H7 (cell line): ENCODE results near the gene SCN5A. TPM values are rescaled to one million over a fixed set of nuclear protein-coding genes. Genes with fewer than 3 reads are reported as not detected.

ENCODE experiments used
- DNase-seq: peaks from one replicate; pipeline ENCODE4 v3.0.0; 2012
- H3K27me3 ChIP-seq: 2 replicates; pipeline ENCODE4 v1.6.0; 2011; ENCODE audit warnings: mild to moderate bottlenecking, low read length; ENCODE audit not compliant: control insufficient read depth, insufficient read depth
- H3K36me3 ChIP-seq: replicated peaks from 2 replicates; pipeline ENCODE4 v1.5.1; 2011; ENCODE audit warnings: low read length; ENCODE audit not compliant: control insufficient read depth, insufficient read depth
- H3K4me3 ChIP-seq: 2 replicates; pipeline ENCODE4 v1.5.1; 2011; ENCODE audit warnings: low read depth, mild to moderate bottlenecking, control low read depth, low read length, moderate library complexity; ENCODE audit not compliant: insufficient read depth
- total RNA-seq: library from RNA; depleted of rRNA; stranded (reverse); fragments of >200 nt; shearing (Covaris generic); gene quantifications from 2 replicates; pipeline ENCODE4 v1.2.3, GENCODE V29; 2014

The SCN5A gene
- total RNA-seq, 1 experiment from 2014 or later: 2.9 TPM

GRCh38 chr3:38606561-38606960 is 42.9 kb downstream of the SCN5A start:
- Histone ChIP-seq H3K36me3 (no peaks in the 10 kb centered on the region), H3K27me3 (no peaks in the 10 kb centered on the region), H3K4me3 (no peak overlapping the region)
- DNase-seq: no peak

DNA sequence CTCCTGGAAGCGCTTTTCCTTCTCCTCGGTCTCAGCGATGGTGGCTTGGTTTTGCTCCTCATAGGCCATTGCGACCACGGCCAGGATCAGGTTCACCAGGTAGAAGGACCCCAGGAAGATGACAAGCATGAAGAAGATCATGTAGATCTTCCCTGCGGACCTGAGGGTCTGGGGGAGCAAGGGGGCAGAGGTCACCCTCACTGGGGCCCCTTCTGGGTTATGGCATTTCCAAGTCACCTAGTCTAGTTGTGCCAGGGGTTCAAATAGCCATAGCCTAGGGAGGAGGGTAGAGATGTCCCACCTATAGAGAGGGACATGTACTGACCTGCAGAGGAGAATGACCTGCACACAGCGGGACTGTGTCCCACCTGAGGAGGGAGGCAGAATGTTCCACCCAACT is 43.5 kb downstream of the SCN5A start:
- H3K36me3 ChIP-seq: no peaks in the 10 kb centered on the region
- no peak overlapping the region for H3K4me3 ChIP-seq
- DNase-seq: no peak
- H3K27me3 ChIP-seq: no peaks in the 10 kb centered on the region

DNA sequence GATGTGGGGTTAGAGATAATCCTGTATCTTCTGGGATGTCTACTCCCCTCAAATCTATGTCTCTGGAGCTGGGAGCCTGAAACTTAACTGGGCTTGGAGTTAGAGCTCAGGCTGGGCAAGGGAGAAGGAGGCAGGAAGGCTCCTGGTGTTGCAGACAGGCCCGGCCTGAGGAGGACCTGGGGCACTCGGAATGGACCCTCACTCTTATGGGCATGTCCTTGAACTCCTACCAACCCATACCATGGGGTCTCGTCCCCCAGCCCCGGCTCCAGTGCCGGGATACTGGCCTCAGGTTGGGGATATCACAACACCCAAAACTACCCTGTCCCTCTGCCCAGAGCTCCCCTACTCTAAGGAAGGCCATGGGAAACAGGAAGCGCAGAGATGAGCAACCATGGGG is 45.2 kb downstream of the SCN5A start:
- Histone ChIP-seq H3K4me3 (no peak overlapping the region), H3K36me3 (no peaks in the 10 kb centered on the region), H3K27me3 (no peaks in the 10 kb centered on the region)
- no peak for DNase-seq

DNA sequence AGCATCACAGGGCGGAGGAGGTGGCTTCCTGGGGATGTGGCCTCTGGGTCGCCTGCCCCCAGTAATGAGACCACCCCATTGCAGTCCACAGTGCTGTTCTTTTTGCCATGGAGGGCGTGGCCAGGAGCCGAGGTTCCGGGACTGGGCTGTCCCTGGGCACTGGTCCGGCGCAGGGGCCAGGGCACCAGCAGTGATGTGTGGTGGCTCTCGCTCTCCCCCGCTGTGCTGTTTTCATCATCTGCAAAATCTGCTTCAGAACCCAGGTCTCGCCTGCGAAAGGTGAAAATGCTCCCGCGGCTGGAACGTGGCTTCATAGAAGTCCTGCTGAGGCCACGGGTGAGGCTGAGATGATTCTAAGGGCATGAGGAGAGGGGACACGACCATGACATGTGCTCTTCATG is 45.8 kb downstream of the SCN5A start:
- Histone ChIP-seq H3K36me3 (no peaks in the 10 kb centered on the region), H3K4me3 (no peak overlapping the region), H3K27me3 (no peaks in the 10 kb centered on the region)
- no peak for DNase-seq

GRCh38 chr3:38602576-38603250 is 46.8 kb downstream of the SCN5A start:
- Histone ChIP-seq H3K27me3 (no peaks in the 10 kb centered on the region), H3K4me3 (no peak overlapping the region), H3K36me3 (no peaks in the 10 kb centered on the region)
- DNase-seq: no peak

DNA sequence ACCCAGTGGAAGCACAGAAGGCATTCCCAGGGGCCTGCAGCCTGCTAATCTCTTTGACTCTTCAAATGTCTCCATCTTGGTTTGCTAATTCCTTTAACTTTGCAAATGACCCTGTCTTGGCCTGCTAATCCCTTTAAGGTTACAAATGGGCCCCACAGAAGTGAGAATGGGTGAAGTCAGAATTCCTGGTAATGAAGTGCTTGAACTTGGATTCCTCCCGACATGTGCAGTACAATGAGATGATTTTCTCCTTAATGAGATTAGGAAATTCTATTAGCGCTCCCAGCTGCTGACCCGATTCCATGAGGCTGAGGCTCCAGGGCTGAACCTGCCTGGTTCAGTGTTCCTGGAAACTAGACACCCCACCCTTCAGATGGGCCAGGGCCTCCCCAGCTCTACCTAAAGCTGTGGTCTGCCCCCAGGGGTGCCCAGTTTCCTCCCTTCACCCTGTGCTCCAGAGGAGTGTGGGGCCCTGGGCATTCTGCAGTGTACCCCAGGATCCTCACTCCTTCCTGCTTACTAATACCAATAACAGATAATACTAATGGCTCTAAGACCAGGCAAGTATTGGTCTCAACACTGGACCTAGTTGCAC is 47.4 kb downstream of the SCN5A start:
- Histone ChIP-seq H3K36me3 (no peaks in the 10 kb centered on the region), H3K27me3 (no peaks in the 10 kb centered on the region), H3K4me3 (no peak overlapping the region)
- no peak for DNase-seq

DNA sequence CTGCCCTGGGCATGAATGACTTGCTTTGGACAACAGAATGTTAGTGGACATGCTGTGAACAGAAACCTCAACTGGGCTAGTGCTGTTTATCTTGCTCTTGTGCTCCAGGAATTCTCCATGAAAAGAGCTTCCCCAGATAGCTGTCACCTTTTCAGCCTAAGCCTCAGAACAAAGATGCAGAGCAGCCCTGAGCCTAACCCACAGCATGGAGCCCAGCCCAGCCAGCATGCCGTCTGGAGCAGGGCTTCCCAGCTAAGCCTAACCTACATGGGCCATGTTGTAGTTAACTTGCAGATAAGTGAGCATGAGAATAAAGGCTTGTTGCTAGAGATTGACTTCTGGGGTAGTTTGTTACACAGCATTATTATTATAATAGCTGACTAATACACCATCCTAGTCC is 48.9 kb downstream of the SCN5A start:
- no peak overlapping the region for H3K4me3 ChIP-seq
- no peak for DNase-seq
- H3K27me3 ChIP-seq: no peaks in the 10 kb centered on the region
- H3K36me3 ChIP-seq: no peaks in the 10 kb centered on the region

GRCh38 chr3:38599886-38600285 is 49.6 kb downstream of the SCN5A start:
- DNase-seq: no peak
- no peaks in the 10 kb centered on the region for H3K27me3 ChIP-seq
- no peak overlapping the region for H3K4me3 ChIP-seq
- H3K36me3 ChIP-seq: no peaks in the 10 kb centered on the region

DNA sequence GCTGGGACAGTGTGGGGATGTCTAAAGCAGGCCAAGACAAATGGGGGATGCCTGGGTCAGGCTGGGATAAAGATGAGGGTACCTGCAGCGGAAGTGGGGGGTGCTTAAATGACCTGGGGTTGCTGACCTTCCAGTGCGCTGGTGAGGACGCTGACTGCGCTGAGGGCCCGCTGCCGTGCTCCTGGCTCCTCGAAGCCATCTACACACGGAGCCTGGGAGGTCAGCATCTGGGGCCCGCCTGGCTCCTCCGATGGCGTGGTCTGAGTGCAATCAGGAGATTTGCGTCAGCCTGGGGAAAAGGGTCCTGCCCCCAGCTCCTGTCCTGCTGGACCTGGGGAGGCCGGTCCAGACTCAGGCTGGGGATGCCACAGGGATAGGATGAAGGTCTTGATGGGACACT is 50.7 kb downstream of the SCN5A start:
- Histone ChIP-seq H3K27me3 (no peaks in the 10 kb centered on the region), H3K36me3 (no peaks in the 10 kb centered on the region), H3K4me3 (no peak overlapping the region)
- no peak for DNase-seq

- no peaks in the 10 kb centered on the region for H3K27me3 ChIP-seq
- no peak for DNase-seq
- no peak overlapping the region for H3K4me3 ChIP-seq
- no peaks in the 10 kb centered on the region for H3K36me3 ChIP-seq
These were observed 51.9 kb downstream of the SCN5A start for GRCh38 chr3:38597502-38598060.

DNA sequence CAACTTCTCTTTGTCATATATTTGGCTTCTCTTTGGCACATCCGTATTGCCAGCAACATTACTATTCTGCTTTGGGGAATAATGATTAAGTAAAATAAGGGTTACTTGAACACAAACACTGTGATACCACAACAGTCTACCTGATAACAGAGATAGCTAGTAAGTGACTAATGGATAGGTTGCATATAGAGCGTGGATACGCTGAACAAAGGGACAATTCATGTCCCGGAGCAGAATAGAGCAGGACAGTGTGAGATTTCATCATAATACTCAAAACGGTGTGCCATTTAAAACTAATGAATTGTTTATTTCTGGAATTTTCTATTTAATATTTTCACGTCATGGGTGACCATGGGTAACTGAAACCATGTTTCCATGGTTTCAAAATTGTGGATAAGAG is 54.1 kb downstream of the SCN5A start:
- no peak for DNase-seq
- Histone ChIP-seq H3K4me3 (no peak overlapping the region), H3K36me3 (no peaks in the 10 kb centered on the region), H3K27me3 (no peaks in the 10 kb centered on the region)

- Histone ChIP-seq H3K4me3 (no peak overlapping the region), H3K27me3 (no peaks in the 10 kb centered on the region), H3K36me3 (no peaks in the 10 kb centered on the region; the same call in 1 of the 2 replicates)
- no peak for DNase-seq
These were observed 59.0 kb downstream of the SCN5A start for GRCh38 chr3:38590521-38590920.

- no peaks in the 10 kb centered on the region for H3K27me3 ChIP-seq
- DNase-seq: no peak
- no peak overlapping the region for H3K4me3 ChIP-seq
- H3K36me3 ChIP-seq: no peaks in the 10 kb centered on the region; the same call in 1 of the 2 replicates
These were observed 60.2 kb downstream of the SCN5A start for GRCh38 chr3:38588995-38589937.

DNA sequence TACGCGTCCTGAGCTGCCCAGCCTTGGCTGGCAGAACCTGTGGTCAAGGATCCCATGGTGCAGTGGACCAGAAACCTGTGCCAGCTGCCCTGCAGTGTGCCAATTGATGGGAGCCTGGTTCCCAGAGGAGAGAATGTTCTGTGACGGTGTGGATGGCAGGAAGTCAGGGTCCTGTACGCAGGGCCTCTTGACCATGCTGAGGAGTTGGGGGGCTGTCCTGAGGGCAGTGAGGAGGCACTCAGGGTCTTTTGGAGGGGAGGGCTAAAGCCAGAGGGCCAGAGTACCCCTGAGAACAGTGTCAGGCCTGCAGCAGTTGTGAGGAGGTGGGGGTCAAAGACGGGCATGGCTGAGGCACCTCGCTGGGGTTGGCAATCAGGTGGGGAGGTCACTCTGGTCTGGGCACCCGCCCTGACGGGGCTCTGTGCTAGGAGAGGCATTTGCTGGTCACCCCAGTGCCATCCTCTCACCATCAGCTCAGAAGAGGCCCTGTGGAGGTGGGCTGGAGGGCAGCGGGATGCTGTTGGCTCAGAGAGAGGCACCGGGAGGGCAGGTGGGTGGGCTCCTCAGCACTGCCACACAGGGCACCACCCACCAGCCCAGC is 61.0 kb downstream of the SCN5A start:
- DNase-seq: no peak
- Histone ChIP-seq H3K4me3 (no peak overlapping the region), H3K36me3 (no peaks in the 10 kb centered on the region; the same call in 1 of the 2 replicates), H3K27me3 (no peaks in the 10 kb centered on the region)
